Ascending aorta (tissue), 2 donors: ENCODE data around the gene USF1. TPM values are rescaled to one million over a fixed set of nuclear protein-coding genes. Genes with fewer than 3 reads are reported as not detected.

Experiments used
- DNase-seq, 2 donors: peaks; one replicate each; pipeline ENCODE4 v3.0.0-alpha.2; 2019; ENCODE audit warnings: low spot score in 2 of 2
- H3K27ac ChIP-seq, 2 donors: fragments of 200-600 bp; sonication (generic); one replicate each; pipeline ENCODE4 v1.5.1; 2016 to 2017; ENCODE audit warnings: mild to moderate bottlenecking in 1 of 2
- H3K27me3 ChIP-seq: fragments of 200-600 bp; sonication (generic); one replicate; pipeline ENCODE4 v1.5.1; 2017
- H3K36me3 ChIP-seq, 2 donors: fragments of 200-600 bp; sonication (generic); one replicate each; pipeline ENCODE4 v1.5.1; 2016
- H3K4me1 ChIP-seq, 2 donors: fragments of 200-600 bp; sonication (generic); one replicate each; pipeline ENCODE4 v1.5.1; 2016 to 2017; ENCODE audit warnings: mild to moderate bottlenecking in 1 of 2
- H3K4me3 ChIP-seq, 2 donors: fragments of 200-600 bp; sonication (generic); one replicate each; pipeline ENCODE4 v1.5.1; 2016 to 2017; ENCODE audit warnings: mild to moderate bottlenecking in 1 of 2
- H3K9me3 ChIP-seq, 2 donors: fragments of 200-600 bp; sonication (generic); one replicate each; pipeline ENCODE4 v1.5.1; 2016
- CTCF ChIP-seq, 3 experiments: fragments of 200-600 bp in 2 of 3; fragments of 450-650 bp in 1 of 3; sonication (generic) in 2 of 3; IDR thresholded peaks; one replicate each; pipeline ENCODE4 v1.5.1; 2016 to 2019; ENCODE audit warnings: antibody characterized with exemption in 3 of 3, mild to moderate bottlenecking in 1 of 3, moderate library complexity in 1 of 3
- intact Hi-C: fragments of 100-400 bp; cut with DNase I; formaldehyde crosslinking; loops from one replicate; pipeline ENCODE4 v1.15.1; 2023
- total RNA-seq: library from RNA; depleted of rRNA; stranded (reverse); fragments of >200 nt; gene quantifications from one replicate; pipeline ENCODE4 v1.1.0, GENCODE V29; 2016

Gene USF1
- total RNA-seq, 1 donor from 2014 or later = 68.5 TPM

- Histone ChIP-seq H3K27me3 (no peaks in the 10 kb centered on the region), H3K4me3 (no peak overlapping the region), H3K9me3 (no peaks in the 10 kb centered on the region), H3K4me1 (no peaks in the 10 kb centered on the region), H3K36me3 (no peaks in the 10 kb centered on the region), H3K27ac (no peak overlapping the region)
- intact Hi-C loops = no loop called here
- no peak for TF ChIP-seq CTCF (IDR thresholded peaks at IDR 0.05)
- no peak for DNase-seq
Observed at GRCh38 chr1:161076410-161076809, 30.6 kb upstream of the USF1 start.

GRCh38 chr1:161074676-161075368, 29.0 kb upstream of the USF1 start:
- no peaks in the 10 kb centered on the region for H3K36me3 ChIP-seq
- H3K4me1 ChIP-seq = no peaks in the 10 kb centered on the region
- no peak for DNase-seq
- TF ChIP-seq CTCF (IDR thresholded peaks at IDR 0.05) = no peak
- no peak overlapping the region for H3K4me3 ChIP-seq
- intact Hi-C loops = no loop called here
- H3K27ac ChIP-seq = no peak overlapping the region
- H3K9me3 ChIP-seq = no peaks in the 10 kb centered on the region
- H3K27me3 ChIP-seq = no peaks in the 10 kb centered on the region

- Histone ChIP-seq H3K27ac (no peak overlapping the region), H3K4me3 (no peak overlapping the region)
Observed at GRCh38 chr1:161073474-161074121, 27.8 kb upstream of the USF1 start.

GRCh38 chr1:161072751-161073449, 27.1 kb upstream of the USF1 start:
- intact Hi-C loops = no loop called here
- no peaks in the 10 kb centered on the region for H3K9me3 ChIP-seq
- no peak overlapping the region for H3K4me3 ChIP-seq
- H3K27ac ChIP-seq = no peak overlapping the region
- no peaks in the 10 kb centered on the region for H3K36me3 ChIP-seq
- DNase-seq = no peak
- H3K27me3 ChIP-seq = no peaks in the 10 kb centered on the region
- no peak for TF ChIP-seq CTCF (IDR thresholded peaks at IDR 0.05)
- H3K4me1 ChIP-seq = no peaks in the 10 kb centered on the region

More at GRCh38 chr1:161073474-161074121, 27.8 kb upstream of the USF1 start:
- H3K36me3 ChIP-seq = no peaks in the 10 kb centered on the region
- H3K9me3 ChIP-seq = no peaks in the 10 kb centered on the region
- no peak for TF ChIP-seq CTCF (IDR thresholded peaks at IDR 0.05)
- intact Hi-C loops = no loop called here
- H3K4me1 ChIP-seq = no peaks in the 10 kb centered on the region
- no peak for DNase-seq
- H3K27me3 ChIP-seq = no peaks in the 10 kb centered on the region

- DNase-seq = peak in 1 of 2 donors; percentile 75
- H3K9me3 ChIP-seq = no peaks in the 10 kb centered on the region
- intact Hi-C loops = no loop called here
Observed at GRCh38 chr1:161071886-161072371, 26.2 kb upstream of the USF1 start.

More at GRCh38 chr1:161071886-161072371, 26.2 kb upstream of the USF1 start:
- TF ChIP-seq CTCF (IDR thresholded peaks at IDR 0.05) = peak in 2 of 3 experiments; percentile 23 to 36
- no peaks in the 10 kb centered on the region for H3K4me1 ChIP-seq
- H3K4me3 ChIP-seq = no peak overlapping the region
- H3K27me3 ChIP-seq = no peaks in the 10 kb centered on the region
- no peak overlapping the region for H3K27ac ChIP-seq
- no peaks in the 10 kb centered on the region for H3K36me3 ChIP-seq
